Stimulated activated CD4-positive, alpha-beta T cell treated with anti-CD3 and anti-CD28 coated beads, Interleukin-2, amount 100 ng/mL, for 4 hours (primary cell): ENCODE results near the gene ADARB2.

ENCODE experiments used
- DNase-seq: peaks from one replicate; pipeline ENCODE4 v3.0.0-alpha.2; 2020; ENCODE audit warnings: low read depth

The ADARB2 gene

DNA sequence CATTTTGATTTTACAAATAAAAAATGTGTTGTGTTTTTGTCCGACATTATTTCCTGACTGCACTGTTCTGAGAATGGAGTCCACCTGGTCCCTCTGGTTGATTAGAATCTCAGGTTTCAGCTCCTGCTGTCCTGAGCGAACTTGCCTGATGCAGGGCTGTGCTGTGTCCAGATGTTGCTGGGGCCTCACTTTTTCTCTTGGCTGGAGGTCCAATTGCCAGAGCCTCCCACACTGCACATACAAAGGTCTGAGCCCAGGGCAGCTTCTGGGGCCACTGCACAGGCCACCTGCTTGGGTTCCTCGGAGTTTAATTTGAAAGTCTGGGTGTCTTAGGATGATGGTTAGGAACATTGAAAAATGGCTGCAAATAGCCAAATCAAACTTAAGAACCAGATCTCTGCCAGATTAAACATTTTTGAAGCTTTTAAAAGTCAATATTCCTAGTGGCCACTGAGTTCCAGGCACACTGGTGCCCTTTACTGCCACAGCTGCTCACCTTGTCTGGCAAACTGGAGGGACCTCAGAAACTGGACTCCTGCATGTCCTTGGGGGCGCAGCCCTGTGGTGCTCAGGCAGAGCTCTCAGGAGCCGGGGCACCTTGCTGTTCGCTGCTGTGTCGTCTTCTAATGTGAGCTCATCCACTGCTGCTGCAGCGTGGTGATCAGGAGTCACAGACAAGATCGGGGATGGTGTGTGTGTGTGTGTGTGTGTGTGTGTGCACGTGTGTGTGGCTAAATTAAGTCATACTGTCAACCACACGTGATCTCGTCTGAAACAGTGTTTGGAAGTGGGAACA is 606.1 kb downstream of the ADARB2 start:
- no peak for DNase-seq

DNA sequence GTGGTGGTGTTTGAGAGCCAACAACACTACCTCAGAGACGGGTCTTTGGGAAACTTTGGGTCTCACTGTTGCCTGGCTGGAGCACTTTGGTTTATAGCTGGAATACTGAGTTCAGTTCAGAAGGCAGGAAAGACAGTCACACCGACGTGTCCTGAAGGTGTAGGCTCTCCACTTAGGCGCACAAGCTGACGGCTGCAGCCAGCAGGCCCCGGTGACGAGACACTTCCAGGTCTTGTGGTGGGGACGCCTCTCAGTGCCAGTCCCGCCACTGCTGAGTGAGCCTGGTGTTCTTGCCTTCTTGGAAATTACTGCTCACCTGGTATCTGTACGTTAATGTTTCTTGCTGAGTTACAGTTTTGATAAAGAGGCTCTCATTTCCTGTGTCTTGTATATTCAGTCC is 607.1 kb downstream of the ADARB2 start:
- no peak for DNase-seq

DNA sequence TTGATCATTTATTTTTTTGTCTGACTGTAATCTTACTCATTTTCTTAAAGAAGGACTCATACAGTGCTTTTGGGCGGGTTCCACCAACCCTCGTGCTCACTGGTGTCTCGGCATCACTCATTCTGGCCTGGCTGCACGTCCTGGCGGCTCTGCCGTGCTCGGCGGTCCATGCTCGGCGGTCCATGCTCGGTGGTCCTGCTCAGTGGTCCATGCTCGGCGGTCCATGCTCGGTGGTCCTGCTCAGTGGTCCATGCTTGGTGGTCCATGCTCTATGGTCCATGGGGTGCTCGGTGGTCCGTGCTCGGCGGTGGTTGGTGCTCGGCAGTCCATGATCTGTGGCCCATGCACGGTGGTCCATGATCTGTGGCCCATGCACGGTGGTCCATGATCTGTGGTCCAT is 608.7 kb downstream of the ADARB2 start:
- DNase-seq = no peak

DNA sequence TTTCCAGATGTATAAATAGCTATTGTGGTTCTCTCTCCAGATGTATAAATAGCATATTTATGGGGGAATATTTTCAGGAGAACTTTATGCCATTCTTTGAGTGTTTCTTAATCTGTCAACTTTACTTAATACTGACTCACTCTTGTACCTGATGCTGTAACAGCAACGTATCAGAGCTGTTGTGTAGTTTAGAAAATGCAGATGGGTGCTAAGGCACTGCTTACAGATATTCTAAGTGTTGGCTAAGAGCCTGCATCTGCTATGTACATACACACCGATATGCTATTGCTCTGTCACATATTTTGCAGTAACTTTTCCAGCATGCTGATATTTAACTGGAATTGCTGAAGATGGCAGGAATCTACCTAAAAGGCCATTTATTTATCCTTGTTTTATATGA is 609.2 kb downstream of the ADARB2 start:
- DNase-seq = no peak

DNA sequence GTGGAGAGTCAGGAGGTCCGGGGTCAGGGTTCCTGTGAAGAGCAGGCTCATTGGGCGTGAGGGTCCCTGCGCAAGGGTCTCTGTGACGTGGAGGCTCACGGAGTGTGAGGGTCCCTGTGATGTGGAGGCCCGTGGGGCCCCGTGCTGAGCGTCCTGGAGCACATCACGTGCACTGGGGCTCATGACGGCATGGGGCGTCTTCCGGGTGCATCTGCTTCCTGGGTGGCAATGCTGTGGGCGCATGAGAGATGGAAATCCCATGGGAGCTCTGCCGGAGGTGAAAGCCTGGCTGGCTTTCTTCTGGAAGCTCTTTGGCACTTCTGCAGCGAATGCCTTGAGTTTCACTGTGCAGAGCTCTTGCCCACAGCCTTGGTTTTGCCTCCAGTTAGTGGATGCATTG is 609.7 kb downstream of the ADARB2 start:
- DNase-seq = no peak
